ENCODE data around the gene L3MBTL4.

Gene L3MBTL4

DNA sequence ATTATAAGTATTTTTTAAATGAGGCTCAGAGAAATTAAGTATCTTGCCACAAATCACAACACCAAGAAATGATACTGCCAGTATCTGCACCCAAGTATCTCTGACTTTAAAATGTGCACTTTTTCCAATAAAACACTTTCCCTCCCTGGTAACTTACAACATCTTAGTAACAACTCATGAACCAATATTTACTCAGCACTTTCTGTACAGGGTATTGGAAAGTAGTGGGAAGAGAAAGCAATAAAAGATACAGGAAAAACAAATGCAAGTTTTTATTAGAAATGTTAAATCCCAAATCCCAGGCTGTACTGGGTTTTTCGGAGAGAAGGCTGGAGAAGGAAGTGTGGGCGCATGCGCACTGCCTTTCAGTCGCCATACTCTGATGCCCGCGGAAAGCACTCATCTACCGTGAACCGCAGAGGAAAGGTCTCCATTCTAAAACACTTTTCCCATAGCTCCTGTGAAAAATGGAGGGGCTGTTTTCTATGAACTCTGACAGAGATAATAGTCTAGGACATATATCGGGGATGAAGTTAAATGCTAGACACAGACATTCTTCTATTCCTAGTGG is 52.1 kb downstream of the L3MBTL4 start:
- no peak for DNase-seq

GRCh38 chr18:6357668-6358067 is 57.0 kb downstream of the L3MBTL4 start:
- DNase-seq: no peak

DNA sequence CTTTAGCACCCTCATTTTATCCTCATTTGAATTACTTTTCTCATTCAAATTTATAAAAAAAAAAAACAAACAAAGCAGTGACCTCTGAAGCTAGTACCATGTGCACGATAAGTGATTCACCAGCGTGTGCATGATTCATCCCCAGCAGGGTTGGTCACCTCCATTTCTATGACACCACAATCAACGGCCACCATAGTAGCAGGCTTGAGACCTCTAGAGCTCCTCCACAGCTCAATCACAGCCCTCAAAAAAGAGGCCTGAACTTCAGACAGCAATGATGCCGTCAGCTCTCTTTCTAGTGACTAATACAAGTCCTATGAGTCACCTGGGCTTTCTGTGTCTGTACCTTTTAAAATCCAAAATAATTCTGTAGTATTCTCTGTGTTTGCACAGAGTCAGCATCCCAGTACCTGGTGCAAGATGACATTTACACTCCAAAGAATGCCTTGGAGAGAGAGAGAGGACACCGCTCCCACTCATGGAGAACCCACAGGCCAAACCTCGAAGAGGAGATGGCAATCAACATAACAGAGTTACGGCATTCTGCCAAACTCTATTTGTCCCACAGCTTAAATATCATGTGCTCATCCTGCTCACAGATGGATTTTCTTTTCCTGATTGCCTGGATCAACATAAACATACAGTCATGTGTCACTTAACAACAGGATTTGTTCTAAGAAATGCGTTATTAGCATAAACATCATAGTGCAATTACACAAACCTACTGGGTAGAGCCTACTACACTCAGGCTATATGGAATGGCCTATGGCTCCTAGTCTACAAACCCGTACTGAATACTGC is 58.7 kb downstream of the L3MBTL4 start:
- no peak for DNase-seq

DNA sequence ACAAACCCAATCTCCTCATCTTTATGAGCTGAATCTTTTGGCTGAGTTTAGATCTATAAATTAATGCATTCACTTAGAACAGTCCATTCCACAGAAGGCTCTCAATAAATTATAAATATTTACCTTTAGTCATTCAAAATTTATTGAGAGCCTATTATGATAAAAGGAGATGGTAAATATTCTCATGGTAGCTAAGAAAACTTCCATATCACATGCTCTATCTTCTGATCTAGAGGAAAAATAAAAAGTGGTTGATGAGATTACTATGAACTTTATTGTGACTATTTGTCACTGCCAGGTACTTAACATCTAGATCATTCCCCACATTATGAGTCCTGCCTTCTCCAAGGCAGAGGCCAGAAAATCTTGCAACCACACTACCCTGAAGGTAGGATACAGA is 62.4 kb downstream of the L3MBTL4 start:
- DNase-seq: no peak

- no peak for DNase-seq
Measured at GRCh38 chr18:6342990-6343389, 71.7 kb downstream of the L3MBTL4 start.

DNA sequence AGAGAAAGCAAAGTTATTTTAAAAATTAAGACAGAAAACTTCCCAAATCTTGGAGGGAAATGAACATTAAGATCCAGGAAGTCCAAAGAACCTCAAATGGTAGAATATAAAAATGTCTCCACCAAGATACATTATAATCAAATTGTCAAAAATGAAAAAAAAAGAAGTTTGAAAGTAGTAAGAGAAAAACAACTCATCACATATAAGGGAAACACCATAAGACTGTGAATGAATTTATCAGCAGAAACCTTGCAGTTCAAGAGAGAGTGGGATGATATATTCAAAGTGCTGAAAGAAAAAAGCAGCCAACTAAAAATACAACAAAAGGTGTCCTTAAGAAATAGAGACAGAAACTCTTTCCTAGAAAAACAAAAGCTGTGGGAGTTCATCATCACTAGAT is 73.0 kb downstream of the L3MBTL4 start:
- DNase-seq: no peak

- no peak for DNase-seq
Measured at GRCh38 chr18:6341303-6341702, 73.4 kb downstream of the L3MBTL4 start.

DNA sequence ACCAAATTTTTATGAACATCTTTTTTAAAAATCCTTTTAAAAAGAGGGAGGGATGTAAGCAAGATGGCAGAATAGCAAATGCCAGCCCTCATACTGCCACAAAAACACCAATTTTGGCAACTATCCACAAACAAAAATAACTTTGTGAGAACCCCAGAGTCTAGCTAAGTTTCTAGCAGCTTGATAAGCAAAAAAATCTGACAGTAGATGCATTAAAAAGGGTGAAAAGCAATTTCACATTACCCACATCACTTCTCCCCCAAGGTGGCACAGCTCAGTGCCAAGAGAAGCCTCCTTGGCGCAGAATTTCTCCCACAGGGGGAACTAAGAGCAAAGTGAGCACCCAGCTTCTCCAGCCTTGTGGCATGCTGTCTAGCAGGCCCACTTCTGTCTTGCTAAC is 74.6 kb downstream of the L3MBTL4 start:
- DNase-seq: no peak

DNA sequence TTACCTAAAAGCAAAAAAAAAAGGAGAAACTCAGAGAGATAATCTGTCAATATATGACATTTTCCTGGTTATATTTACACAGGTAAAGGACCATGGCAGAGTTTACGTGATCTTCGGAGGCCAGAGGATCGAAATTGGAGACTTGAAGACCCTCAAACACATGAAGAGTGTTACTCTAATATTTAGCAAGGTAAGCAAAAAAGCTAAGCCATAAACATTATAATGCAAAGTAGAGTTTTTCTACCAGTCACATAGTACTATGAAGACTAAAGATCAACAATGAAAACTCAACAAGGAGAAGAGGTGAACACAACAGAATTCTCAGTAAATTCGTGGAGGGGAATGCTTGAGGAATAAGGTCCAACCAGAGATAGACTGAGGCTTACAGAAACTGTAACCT is 78.5 kb downstream of the L3MBTL4 start:
- DNase-seq: no peak

DNA sequence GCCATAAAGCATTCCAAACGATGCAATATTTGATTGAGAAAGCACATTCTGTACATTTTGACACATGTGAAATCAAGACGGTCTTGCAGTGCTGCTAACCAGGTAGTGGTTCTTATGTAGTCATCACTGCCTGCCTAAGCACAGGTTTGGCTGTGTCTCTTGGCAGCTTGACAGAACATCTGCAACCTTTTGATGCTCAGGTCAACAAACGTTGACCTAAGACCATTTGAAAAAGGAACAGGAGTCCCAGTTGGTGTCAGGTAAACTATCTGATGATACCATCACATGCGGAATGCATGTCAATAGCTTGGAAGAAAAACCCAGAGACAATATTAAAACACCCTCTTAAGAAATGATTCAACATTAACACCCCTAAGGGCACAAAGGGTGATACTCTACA is 80.7 kb downstream of the L3MBTL4 start:
- no peak for DNase-seq

- DNase-seq: no peak
Measured at GRCh38 chr18:6331872-6332271, 82.8 kb downstream of the L3MBTL4 start.

- DNase-seq: no peak
Measured at GRCh38 chr18:6330786-6331185, 83.9 kb downstream of the L3MBTL4 start.

GRCh38 chr18:6328621-6329010 is 86.1 kb downstream of the L3MBTL4 start:
- DNase-seq: no peak

DNA sequence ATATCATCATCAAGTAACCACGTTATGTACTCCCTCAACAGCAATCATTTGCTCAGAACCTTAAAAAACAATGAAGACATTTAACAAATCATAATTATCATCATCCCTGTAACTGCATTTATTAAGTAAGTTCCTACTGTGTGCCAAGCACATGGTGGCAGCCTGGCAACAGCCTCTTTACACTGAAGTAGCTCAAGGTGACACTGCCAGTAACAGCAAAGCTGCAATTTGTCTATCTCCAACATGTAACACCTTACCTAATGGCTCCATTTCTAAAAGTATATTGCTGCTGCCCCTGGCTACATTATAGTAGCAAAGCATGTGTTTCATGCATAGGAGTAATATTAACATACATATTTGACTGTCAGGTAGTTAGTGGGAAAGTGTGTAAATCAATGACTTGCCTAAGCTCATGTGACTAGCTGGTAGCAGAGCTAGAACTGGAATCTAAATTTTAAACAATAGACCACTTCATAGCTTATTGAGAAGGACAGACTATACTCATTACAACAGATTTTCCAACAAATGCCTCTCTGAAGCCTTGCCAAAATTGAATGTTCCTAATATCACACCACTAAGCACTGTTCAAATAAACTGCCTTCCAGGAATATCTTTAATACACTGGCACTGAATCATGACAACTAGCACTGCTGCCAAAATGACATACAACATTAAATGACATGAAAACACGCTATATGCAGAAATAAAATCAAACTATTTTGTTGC is 86.7 kb downstream of the L3MBTL4 start:
- no peak for DNase-seq

DNA sequence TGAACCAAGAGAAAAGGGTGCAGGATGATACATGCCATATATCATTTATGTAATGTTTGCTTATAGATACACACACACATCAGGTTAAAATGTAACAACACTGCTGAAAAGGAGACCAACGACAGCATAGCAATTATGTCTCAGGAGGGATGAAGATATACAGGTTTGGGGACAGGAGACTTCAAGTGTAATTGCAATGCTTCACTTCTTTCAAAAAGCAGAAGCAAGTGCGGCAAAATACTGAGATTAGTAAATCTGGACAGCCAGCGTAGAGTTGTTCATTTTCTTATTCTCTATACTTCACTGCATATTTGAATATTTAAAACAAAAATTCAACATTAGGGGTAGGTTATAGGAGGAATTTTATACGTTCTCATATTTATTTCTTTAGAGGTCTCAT is 87.2 kb downstream of the L3MBTL4 start:
- DNase-seq: no peak

GRCh38 chr18:6326566-6326965 is 88.1 kb downstream of the L3MBTL4 start:
- DNase-seq: no peak

GRCh38 chr18:6323319-6323889 is 91.3 kb downstream of the L3MBTL4 start:
- no peak for DNase-seq

- DNase-seq: no peak
Measured at GRCh38 chr18:6315517-6316331, 99.0 kb downstream of the L3MBTL4 start.

- DNase-seq: no peak
Measured at GRCh38 chr18:6313415-6313814, 101.3 kb downstream of the L3MBTL4 start.

DNA sequence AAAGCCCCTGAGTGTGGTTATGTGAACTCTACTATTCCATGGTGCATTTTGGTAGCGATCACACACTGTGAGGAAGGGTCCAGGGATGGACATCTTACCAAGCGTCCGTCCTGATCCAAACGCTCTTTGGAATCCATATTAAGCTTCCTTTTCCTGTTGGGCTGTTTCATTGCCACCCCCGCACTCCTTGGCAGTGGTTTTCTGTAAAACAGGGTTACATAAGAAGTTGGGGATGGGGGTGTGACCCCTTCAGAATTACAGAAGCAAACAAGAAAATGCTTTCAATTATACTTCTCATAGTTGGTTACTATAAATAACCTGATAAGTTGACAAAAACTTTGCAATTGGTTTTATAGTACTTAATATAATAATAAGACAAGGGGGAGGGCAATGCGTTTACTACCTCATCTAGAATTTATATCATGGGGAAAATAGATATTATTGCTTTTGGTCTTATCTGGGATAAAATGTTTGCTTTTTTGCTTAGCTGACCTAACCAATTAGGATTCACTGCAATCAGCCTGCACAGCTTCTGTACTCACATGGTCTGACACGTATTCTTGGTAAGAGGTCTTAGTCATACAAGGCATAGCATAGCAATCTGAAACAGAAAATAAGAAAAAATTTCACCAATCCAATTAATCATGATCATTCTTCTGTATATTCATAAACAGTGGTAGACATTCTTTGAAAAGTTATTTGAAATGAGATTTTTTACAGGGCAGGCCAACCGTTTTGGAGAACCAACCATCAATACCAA is 103.1 kb downstream of the L3MBTL4 start:
- DNase-seq: no peak

DNA sequence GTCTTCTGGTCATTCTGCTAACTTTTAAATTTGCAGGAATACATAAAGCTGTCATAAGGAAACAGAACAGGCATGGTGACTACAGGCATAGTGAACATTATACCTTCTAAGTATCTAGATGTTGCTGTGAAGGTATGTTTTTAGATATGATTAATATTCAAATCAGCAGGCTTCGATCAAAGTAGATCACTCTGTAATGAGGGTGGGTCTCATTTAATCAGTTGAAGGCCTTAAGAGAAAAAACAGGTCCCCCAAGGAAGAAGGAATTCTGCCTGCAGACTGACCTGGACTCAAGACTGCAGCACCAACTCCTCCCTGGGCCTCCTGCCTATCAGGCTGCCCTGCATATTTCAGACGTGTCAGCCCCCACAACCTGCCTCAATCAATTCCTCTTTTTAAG is 104.0 kb downstream of the L3MBTL4 start:
- DNase-seq: no peak

- DNase-seq: no peak
Measured at GRCh38 chr18:6297875-6298274, 116.8 kb downstream of the L3MBTL4 start.
